Measurements from ENCODE around the gene L3MBTL2.

The L3MBTL2 gene

GRCh38 chr22:41180926-41181325, 24.2 kb upstream of the L3MBTL2 start:
- H3K4me1 ChIP-seq (ENCODE audit: low read depth, poor library complexity, severe bottlenecking) = no peaks in the 10 kb centered on the region
- no peak overlapping the region for H3K9ac ChIP-seq
- no peak overlapping the region for H3K27ac ChIP-seq
- peaks cover 13% of the 10 kb centered on the region; the same call in 1 of the 2 replicates for H3K36me3 ChIP-seq (ENCODE audit: insufficient read depth)
- H2AFZ ChIP-seq (ENCODE audit: low read depth) = no peak overlapping the region
- H3K27me3 ChIP-seq (ENCODE audit: insufficient read depth, low read depth) = no peaks in the 10 kb centered on the region
- no peak for TF ChIP-seq CTCF (conservative IDR thresholded peaks at IDR 0.05; ENCODE audit: low read depth, low read length)
- H4K20me1 ChIP-seq (ENCODE audit: insufficient read depth) = no peaks in the 10 kb centered on the region
- no peaks in the 10 kb centered on the region for H3K79me2 ChIP-seq (ENCODE audit: insufficient read depth, low read depth)
- H3K4me2 ChIP-seq = no peak overlapping the region
- H3K4me3 ChIP-seq (IDR thresholded peaks at IDR 0.05; ENCODE audit: insufficient read depth, low read depth, low read length) = no peak overlapping the region

GRCh38 chr22:41181349-41182241, 23.5 kb upstream of the L3MBTL2 start:
- no peak overlapping the region for H3K4me3 ChIP-seq (IDR thresholded peaks at IDR 0.05; ENCODE audit: insufficient read depth, low read depth, low read length)
- H2AFZ ChIP-seq (ENCODE audit: low read depth) = no peak overlapping the region
- no peak overlapping the region for H3K9ac ChIP-seq
- no peaks in the 10 kb centered on the region for H3K4me1 ChIP-seq (ENCODE audit: low read depth, poor library complexity, severe bottlenecking)
- H3K79me2 ChIP-seq (ENCODE audit: insufficient read depth, low read depth) = no peaks in the 10 kb centered on the region
- peaks cover 7% of the 10 kb centered on the region; the same call in 1 of the 2 replicates for H3K36me3 ChIP-seq (ENCODE audit: insufficient read depth)
- no peaks in the 10 kb centered on the region for H4K20me1 ChIP-seq (ENCODE audit: insufficient read depth)
- no peak overlapping the region for H3K27ac ChIP-seq
- H3K4me2 ChIP-seq = no peak overlapping the region
- no peaks in the 10 kb centered on the region for H3K27me3 ChIP-seq (ENCODE audit: insufficient read depth, low read depth)
- no peak for TF ChIP-seq CTCF (conservative IDR thresholded peaks at IDR 0.05; ENCODE audit: low read depth, low read length)

GRCh38 chr22:41184679-41185078, 20.4 kb upstream of the L3MBTL2 start:
- no peak overlapping the region for H2AFZ ChIP-seq (ENCODE audit: low read depth)
- H4K20me1 ChIP-seq (ENCODE audit: insufficient read depth) = no peaks in the 10 kb centered on the region
- H3K4me3 ChIP-seq (IDR thresholded peaks at IDR 0.05; ENCODE audit: insufficient read depth, low read depth, low read length) = no peak overlapping the region
- H3K9ac ChIP-seq = no peak overlapping the region
- H3K4me1 ChIP-seq (ENCODE audit: low read depth, poor library complexity, severe bottlenecking) = no peaks in the 10 kb centered on the region
- TF ChIP-seq CTCF (conservative IDR thresholded peaks at IDR 0.05; ENCODE audit: low read depth, low read length) = no peak
- H3K4me2 ChIP-seq = no peak overlapping the region
- no peak overlapping the region for H3K27ac ChIP-seq
- H3K79me2 ChIP-seq (ENCODE audit: insufficient read depth, low read depth) = no peaks in the 10 kb centered on the region
- no peaks in the 10 kb centered on the region for H3K36me3 ChIP-seq (ENCODE audit: insufficient read depth)
- no peaks in the 10 kb centered on the region for H3K27me3 ChIP-seq (ENCODE audit: insufficient read depth, low read depth)

- Histone ChIP-seq H3K9ac (no peak overlapping the region), H3K36me3 (ENCODE audit: insufficient read depth) (no peaks in the 10 kb centered on the region), H2AFZ (ENCODE audit: low read depth) (no peak overlapping the region), H3K4me2 (no peak overlapping the region), H4K20me1 (ENCODE audit: insufficient read depth) (no peaks in the 10 kb centered on the region), H3K27me3 (ENCODE audit: insufficient read depth, low read depth) (no peaks in the 10 kb centered on the region), H3K4me1 (ENCODE audit: low read depth, poor library complexity, severe bottlenecking) (peaks cover under 1% of the 10 kb centered on the region), H3K79me2 (ENCODE audit: insufficient read depth, low read depth) (no peaks in the 10 kb centered on the region), H3K27ac (no peak overlapping the region), H3K4me3 (IDR thresholded peaks at IDR 0.05; ENCODE audit: insufficient read depth, low read depth, low read length) (no peak overlapping the region)
- no peak for TF ChIP-seq CTCF (conservative IDR thresholded peaks at IDR 0.05; ENCODE audit: low read depth, low read length)
These were observed 13.6 kb upstream of the L3MBTL2 start for GRCh38 chr22:41191467-41191866.

Measured in KMS-11 (cell line).